Putamen (tissue), 1 donor: ENCODE measurements around the gene HEATR5A.
"Not testable (repeated sequence)": the region's sequence is repeated elsewhere in the genome, so short reads cannot be mapped to it uniquely, and the experiment has no call there.

Experiments used
- DNase-seq: peaks from one replicate; pipeline ENCODE4 v3.0.0-alpha.2; 2016; ENCODE audit warnings: low spot score

HEATR5A gene

DNA sequence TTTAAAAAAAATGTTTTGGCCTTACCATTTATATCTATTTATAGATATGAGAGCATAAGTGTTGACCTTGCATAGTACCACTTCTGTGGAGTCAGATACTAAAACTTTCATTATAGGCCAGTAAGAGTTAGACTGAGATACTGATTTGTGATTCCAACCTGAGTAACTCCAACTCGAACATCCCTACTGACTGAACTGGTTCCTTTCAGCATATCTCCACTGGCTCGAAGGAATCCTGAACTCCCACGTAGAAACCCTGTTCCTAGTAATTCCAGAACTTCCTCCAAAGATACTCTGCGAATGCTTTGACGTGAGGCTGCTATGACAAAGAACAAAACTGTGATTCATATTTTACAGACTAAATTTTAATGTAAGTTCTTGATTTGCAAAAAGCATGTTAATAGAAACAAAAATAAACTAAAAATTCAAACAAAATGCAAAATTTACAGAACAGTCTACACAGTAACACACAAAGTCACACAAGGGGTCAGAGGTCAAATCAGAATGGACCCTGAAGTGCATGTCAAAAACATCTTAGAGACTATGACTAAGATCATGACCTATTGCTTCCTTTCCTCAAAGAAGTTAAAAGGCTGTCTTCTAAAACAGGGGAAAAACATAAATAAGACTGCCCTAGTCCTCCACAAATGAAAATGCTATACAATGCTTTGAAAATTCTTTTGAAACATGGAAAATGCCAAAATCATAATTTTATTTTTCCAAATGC is 31.5 kb downstream of the HEATR5A start:
- peak; percentile 45 for DNase-seq

DNA sequence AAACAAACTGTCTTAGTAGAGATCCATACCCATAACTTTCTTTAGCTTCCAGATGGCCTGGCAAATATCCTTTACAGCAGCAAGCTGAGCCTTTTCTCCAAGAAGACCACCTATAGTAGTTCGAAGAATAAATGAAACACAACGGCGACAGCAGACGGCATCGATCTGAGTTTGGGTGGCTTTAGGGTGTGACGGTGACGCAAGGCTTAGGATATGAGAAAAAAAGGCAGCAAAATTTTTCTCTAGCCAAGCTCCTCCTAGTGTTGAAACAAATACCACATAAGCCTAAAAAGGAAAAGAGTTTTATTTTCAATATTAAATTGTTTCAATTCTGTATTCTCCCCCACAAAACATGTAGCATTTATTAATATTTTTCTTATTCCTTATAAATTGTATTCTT is 33.3 kb downstream of the HEATR5A start:
- no peak for DNase-seq

GRCh38 chr14:31386271-31386670 is 34.1 kb downstream of the HEATR5A start:
- no peak for DNase-seq

GRCh38 chr14:31382221-31382620 is 38.1 kb downstream of the HEATR5A start:
- no peak for DNase-seq

GRCh38 chr14:31380106-31380505 is 40.2 kb downstream of the HEATR5A start:
- no peak for DNase-seq

DNA sequence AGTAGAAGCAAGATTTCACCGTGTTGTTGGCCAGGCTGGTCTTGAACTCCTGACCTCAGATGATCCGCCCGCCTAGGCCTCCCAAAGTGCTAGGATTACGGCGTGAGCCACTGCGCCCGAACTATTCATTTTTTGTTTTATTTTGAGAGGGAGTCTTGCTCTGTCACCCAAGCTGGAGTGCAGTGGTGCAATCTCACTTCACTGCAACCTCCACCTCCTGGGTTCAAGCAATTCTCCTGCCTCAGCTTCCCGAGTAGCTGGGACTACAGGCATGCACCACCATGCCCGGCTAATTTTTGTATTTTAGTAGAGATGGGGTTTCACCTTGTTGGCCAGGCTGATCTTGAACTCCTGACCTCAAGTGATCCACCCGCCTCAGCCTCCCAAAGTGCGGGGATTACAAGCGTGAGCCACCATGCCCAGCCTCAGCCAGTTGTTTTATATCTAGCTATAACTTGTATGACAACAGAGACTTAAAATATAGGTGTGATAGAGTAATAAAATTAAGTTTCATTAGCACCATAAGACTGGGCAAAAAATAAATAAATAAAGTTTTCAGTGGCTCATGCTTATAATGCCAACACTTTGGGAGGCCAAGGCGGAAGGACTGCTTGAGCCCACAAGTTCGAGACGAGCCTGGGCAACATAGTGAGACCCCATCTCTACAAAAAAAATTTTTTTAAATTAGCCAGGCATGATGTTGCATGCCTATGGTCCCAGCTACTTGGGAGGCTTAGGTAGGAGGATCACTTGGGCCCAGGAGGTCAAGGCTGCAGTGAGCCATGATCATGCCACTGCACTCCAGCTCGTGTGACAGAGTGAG is 41.0 kb downstream of the HEATR5A start:
- not testable (repeated sequence) for DNase-seq

GRCh38 chr14:31377433-31377832 is 42.9 kb downstream of the HEATR5A start:
- DNase-seq: no peak

DNA sequence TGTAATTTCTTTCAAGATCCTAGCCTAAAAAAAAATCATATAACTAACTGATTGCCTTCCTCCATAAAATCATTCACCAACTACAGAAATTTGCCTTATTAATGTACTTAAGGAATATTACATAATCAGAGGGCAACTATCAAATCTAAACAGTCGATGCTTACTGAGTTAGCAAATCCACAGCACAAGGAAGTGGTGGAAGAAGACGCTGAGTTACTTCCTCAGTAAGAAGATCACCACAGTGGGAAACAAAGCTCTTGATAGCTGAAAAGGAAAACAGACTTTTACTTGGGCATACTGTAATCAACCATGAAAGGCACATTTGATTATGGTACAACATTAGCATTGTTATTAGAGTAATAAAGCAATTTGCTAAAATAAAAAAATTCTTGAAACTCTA is 48.7 kb downstream of the HEATR5A start:
- no peak for DNase-seq

DNA sequence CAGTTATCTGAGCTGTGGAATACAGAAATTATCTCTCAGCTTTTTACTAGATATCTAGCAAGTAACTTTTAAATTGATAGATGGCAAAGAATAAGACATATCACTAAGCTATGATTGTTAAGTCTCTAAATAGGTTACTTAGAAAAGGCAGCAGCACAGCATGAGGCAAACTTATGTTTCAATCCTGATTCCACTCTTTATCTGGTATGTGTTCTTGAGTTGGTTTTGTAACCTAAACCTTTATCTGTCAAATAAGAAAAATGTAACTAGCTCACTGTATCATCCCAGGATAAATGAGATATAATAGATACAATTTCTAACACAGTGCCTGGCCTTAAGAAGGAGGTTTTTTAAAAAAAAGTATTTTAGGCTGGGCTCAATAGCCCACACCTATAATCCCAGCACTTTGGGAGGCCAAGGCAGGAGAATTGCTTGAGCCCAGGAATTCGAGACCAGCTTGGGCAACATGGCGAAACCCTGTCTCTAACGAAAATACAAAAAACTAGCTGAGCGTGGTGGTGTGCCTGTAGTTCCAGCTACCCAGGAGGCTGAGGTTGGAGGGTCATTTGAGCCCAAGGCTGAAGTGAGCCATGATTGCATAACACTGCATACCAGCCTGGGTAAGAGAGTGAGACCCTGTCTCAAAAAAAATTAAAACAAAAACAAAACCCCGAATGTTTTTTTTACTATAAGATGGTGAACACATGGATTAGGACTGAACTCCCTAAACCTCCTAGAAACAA is 56.8 kb downstream of the HEATR5A start:
- no peak for DNase-seq

DNA sequence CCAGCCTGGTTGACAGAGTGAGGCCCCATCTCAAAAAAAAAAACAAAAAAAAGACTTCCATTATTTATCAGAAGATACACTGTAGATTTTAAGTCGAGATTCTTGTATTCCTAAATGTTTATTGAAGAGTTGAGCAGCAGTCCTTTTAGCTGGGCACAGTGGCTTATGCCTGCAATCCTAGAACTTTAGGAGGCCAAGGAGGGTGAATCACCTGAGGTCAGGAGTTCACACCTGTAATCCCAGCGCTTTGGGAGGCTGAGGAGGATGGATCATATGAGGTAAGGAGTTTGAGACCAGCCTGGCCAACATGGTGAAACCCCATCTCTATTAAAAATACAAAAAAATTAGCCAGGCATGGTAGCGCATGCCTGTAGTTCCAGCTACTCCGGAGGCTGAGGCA is 57.6 kb downstream of the HEATR5A start:
- DNase-seq: no peak

GRCh38 chr14:31361761-31362160 is 58.6 kb downstream of the HEATR5A start:
- DNase-seq: not testable (repeated sequence)

DNA sequence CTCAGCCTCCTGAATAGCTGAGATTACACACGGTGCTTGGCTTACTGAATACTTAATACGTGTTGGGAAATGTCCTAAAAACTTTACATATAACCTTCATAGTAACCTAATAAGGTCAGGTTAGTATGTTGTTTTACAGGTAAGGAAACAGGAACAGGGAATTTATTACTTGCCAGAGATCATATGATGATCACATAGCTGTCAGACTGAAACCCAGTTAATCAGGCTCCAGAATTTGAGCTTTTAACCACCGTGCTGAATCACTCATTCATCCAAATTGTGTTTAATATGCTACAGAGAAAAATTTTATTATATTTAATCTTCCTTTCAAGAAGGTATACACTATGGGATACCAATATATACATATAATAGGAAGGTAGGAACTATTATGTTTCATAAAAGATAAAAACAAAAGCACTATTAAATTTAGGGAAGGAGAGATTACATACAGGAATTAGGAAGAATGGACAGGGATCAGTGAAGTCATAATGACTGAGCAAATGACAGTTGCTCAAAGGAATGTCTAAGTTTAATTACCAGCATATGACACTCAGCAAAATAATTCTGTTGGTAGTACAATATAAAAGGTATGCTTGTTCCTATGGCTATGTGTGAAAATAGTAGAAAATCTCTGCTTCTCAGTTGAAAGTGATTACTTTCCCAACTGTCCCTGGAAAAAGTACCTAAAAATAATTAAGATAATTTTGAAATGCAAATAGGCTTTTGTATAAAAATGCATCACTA is 59.3 kb downstream of the HEATR5A start:
- no peak for DNase-seq

GRCh38 chr14:31357279-31357678 is 63.1 kb downstream of the HEATR5A start:
- no peak for DNase-seq

DNA sequence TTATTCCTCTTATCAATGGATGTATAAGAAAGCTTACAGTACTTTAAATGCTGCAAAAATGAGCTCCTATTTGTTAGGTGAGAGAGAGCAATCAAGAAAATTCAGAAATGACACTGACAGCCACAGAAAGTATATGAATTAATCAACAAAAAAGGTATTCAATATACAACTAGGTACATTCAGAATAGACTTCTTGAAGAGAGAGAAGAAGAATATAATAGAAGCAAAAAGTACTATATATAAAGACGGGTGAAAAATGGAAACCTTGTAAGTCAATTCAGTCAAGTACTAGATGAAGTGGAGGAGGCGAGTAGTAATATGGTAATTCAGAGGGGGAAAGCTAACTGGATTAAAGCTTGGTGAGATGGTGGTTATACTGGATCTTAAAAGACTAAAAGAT is 74.3 kb downstream of the HEATR5A start:
- DNase-seq: no peak

- no peak for DNase-seq
Observed at GRCh38 chr14:31341280-31341679, 79.1 kb downstream of the HEATR5A start.

- no peak for DNase-seq
Observed at GRCh38 chr14:31340297-31341063, 79.9 kb downstream of the HEATR5A start.

- no peak for DNase-seq
Observed at GRCh38 chr14:31339743-31340142, 80.6 kb downstream of the HEATR5A start.

DNA sequence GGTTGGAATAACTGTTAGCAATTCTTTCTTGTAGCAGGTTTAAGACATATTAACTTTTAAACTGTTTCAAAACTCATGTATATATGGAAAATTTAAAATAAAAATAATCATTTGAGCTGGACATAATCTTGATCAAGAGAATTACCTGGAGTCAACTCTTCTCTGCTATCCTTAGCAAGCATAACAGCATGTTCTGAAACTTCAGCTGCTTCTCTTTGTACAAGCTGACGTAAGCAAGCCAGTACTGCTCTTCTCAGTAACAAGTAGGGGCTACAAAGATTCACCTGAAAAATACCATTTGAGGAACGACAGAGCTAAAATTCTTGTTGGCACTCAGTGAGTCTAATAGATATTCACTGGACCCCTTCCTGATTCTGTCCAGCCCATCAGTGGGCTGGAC is 83.0 kb downstream of the HEATR5A start:
- no peak for DNase-seq

DNA sequence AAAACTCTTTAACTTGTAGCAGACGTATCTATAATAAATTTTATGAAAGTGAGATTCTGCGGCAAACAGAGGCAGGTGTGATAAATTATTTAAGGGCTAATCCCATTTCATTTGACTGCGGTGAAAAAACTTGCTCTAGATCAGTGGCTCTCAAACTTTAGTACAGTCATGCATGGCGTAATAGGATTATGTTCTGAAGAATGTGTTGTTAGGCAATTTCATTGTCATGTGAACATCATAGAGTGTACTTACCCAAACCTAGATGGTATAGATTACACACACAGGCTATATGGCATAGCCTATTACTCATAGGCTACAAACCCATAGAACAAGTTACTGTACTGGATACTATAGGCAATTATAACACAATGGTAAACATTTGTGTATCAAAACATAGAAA is 83.7 kb downstream of the HEATR5A start:
- DNase-seq: no peak

GRCh38 chr14:31331395-31331794 is 89.0 kb downstream of the HEATR5A start:
- not testable (repeated sequence) for DNase-seq

GRCh38 chr14:31329876-31330521 is 90.4 kb downstream of the HEATR5A start:
- DNase-seq: not testable (repeated sequence)
